ENCODE results near the gene PDSS1. TPM values are rescaled to one million over a fixed set of nuclear protein-coding genes. Genes with fewer than 3 reads are reported as not detected.
A peak's percentile ranks its signal among the peaks of the same experiment; 100 is the strongest.
"Not testable (repeated sequence)": the region's sequence is repeated elsewhere in the genome, so short reads cannot be mapped to it uniquely, and the experiment has no call there.

Gene PDSS1, protein sequence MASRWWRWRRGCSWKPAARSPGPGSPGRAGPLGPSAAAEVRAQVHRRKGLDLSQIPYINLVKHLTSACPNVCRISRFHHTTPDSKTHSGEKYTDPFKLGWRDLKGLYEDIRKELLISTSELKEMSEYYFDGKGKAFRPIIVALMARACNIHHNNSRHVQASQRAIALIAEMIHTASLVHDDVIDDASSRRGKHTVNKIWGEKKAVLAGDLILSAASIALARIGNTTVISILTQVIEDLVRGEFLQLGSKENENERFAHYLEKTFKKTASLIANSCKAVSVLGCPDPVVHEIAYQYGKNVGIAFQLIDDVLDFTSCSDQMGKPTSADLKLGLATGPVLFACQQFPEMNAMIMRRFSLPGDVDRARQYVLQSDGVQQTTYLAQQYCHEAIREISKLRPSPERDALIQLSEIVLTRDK
- total RNA-seq (ENCODE audit: low replicate concordance): 9.2 and 11.0 TPM in 2 replicates

DNA sequence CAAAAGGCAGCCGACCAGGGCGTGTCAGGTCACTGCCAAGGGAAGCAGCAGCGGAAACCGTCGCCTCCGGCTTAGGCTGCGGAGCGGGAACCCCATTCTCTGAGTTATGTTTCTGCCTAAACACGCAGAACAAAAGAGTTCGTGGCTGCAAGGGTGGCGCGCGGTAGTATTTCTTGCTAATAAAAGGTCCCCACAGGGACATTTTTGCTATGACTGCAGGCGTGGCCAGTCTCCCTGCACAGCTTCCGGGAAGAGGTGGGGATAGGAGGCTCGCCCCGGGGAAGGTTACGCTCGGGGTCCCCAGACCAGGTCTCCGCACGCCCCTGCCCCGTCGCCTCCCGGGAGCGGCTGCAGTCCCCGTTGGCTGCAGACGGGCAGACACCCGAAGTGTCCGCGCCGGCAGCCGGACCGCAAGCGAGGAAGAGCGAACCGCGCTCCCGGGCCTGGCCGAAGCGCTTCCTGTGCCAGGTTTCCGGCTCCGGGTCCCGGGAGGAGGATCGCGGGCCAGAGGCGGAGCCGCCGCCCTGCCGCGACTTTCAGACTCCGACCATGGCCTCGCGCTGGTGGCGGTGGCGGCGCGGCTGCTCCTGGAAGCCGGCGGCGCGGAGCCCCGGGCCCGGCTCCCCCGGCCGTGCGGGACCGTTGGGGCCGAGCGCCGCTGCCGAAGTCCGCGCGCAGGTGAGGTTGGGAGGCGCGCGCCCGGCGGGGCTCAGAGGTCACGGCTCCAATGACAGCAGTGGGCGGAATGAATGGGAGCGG, at the start of gene PDSS1:
TSS of gene PDSS1 (plus strand) at position 539 of the 759 bp plus-strand sequence. CDS start at position 550, 11 bp downstream.
- peak; percentile 54 for DNase-seq (ENCODE audit: low read depth)
- H3K4me3 ChIP-seq (ENCODE audit: low read depth, low read length): peak within 1 kb of the TSS; percentile 83
- TF ChIP-seq, protein P1, sequence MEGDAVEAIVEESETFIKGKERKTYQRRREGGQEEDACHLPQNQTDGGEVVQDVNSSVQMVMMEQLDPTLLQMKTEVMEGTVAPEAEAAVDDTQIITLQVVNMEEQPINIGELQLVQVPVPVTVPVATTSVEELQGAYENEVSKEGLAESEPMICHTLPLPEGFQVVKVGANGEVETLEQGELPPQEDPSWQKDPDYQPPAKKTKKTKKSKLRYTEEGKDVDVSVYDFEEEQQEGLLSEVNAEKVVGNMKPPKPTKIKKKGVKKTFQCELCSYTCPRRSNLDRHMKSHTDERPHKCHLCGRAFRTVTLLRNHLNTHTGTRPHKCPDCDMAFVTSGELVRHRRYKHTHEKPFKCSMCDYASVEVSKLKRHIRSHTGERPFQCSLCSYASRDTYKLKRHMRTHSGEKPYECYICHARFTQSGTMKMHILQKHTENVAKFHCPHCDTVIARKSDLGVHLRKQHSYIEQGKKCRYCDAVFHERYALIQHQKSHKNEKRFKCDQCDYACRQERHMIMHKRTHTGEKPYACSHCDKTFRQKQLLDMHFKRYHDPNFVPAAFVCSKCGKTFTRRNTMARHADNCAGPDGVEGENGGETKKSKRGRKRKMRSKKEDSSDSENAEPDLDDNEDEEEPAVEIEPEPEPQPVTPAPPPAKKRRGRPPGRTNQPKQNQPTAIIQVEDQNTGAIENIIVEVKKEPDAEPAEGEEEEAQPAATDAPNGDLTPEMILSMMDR (IDR thresholded peaks at IDR 0.05; ENCODE audit: insufficient read depth, low read length): no peak

DNA sequence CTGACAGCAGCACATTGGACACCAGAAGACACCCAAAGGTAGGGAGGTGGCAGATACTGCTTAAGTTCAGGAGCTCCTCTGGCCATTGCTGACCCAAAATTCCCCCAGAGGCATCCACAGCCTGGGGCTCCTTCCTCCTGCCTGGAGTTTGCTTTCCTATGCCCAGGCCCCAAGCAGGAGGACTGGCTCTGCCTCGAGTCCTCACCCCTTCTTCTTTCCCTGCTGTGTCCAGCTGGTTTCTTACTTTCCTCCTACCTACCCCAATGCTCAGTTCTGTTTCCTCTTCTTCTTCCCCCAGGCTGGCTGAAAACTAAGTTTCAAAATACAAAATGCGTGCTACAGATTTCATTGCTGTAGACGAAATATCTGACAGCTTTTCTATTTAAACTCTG, 49.3 kb upstream of the PDSS1 start:
- H3K4me3 ChIP-seq (ENCODE audit: low read depth, low read length); DNase-seq (ENCODE audit: low read depth): not testable (repeated sequence)

DNA sequence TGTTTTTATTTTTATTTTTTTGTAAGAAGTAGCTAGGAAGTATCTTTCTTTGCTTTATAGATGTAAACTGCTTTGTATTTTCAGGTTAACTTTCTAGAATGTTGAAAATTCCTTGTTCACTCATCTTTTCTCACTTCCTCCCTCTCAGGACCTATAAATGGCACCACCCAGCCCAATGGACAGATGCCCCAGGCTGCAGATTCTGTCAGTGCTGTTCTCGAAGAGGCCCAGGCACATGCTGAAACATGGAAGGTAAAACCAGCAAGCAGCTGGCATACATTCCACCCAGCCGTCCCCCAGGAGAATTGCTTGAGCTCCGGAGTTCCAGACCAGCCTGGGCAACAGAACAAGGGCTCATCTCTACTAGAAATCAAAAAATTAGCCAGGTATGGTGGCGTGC, 47.1 kb upstream of the PDSS1 start:
- TF ChIP-seq, protein P1 (IDR thresholded peaks at IDR 0.05; ENCODE audit: insufficient read depth, low read length): no peak
- DNase-seq (ENCODE audit: low read depth): no peak

DNA sequence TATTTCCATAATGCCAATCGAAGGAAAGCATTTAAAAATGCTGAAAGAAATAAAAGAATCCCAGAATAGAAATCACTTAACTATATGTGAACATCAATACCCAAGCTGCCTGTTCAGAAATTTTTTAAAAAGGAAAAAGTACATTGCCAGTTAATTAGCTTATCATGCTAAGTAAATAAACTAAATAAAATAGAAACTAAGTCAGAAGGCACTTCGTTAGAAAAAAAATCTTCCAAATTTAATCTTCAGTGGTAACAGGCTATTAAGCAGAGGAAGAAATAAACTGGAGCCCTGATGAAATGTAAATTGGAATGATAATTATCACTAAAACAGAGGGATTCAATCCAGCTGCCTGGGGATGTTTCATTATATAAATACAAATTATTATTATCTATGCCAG, 46.0 kb upstream of the PDSS1 start:
- not testable (repeated sequence) for H3K4me3 ChIP-seq (ENCODE audit: low read depth, low read length); DNase-seq (ENCODE audit: low read depth)

More for the DNA sequence above, 47.1 kb upstream of the PDSS1 start:
- no peak overlapping the region for H3K4me3 ChIP-seq (ENCODE audit: low read depth, low read length)

DNA sequence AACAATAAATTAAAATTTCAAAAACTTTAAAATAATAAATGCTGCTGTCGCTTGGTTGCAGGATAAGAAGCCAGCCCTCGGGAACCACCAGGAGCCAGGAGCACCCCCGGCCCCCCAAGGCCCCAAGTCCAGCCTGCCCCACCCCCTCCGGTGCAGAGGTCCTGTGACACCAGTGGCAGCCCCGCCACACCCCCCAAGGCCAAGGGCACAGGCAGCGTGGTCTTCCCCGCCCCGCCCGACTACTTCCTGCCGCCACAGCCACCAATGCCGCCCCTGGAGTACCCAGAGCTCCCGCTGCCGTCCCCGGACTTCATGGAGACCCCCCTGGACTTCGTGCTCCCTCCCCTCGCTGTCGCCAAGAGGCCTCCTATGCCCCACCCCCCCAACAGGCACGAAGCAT, 44.5 kb upstream of the PDSS1 start:
- DNase-seq (ENCODE audit: low read depth): no peak
- no peak overlapping the region for H3K4me3 ChIP-seq (ENCODE audit: low read depth, low read length)
- TF ChIP-seq, protein P1 (IDR thresholded peaks at IDR 0.05; ENCODE audit: insufficient read depth, low read length): no peak

DNA sequence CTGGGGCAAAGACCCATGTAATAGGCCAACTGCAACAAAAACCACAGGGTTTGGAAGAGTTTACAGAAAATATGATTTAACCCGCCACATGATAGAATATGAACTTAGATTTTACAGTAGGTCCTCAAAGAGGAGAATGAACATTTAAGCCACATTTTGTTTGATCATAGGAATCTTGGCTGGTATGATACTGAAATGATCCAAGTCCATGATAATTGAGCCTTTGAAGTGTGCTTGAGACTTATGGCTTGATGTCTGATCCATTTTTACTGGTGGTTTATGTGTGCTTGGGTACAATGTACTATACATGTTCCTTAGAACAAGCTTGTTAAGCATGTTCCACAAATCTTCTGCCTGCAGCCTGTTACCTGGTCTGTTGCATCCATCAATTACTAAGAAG, 41.8 kb upstream of the PDSS1 start:
- TF ChIP-seq, protein P1 (IDR thresholded peaks at IDR 0.05; ENCODE audit: insufficient read depth, low read length): no peak
- no peak for DNase-seq (ENCODE audit: low read depth)
- H3K4me3 ChIP-seq (ENCODE audit: low read depth, low read length): no peak overlapping the region

DNA sequence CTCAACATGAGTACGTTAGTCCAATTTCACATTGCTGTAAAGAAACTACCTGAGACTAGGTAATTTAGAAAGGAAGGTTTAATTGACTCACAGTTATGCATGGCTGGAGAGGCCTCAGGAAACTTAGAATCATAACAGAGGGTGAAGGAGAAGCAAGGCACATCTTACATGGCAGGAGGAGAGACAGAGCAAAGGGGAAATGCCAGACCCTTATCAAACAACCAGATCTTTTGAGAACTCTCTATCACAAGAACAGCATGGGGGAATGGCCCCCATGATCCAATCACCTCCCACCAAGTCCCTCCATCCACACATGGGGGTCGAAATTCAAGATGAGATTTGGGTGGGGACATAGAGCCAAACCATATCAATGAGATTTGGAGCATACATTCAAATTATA, 34.6 kb upstream of the PDSS1 start:
- TF ChIP-seq, protein P1 (IDR thresholded peaks at IDR 0.05; ENCODE audit: insufficient read depth, low read length): no peak
- no peak for DNase-seq (ENCODE audit: low read depth)
- H3K4me3 ChIP-seq (ENCODE audit: low read depth, low read length): no peak overlapping the region
